Spleen (tissue), 7 donors: ENCODE results near the gene PEX14.

Experiments used
- CTCF ChIP-seq, 11 experiments: fragments of 200-600 bp in 7 of 11; fragments of 450-650 bp in 4 of 11; sonication (generic) in 4 of 11; IDR thresholded peaks in 8 of 11; conservative IDR thresholded peaks in 3 of 11; 1 replicate in 7 of 11; 2 replicates in 4 of 11; pipeline versions ENCODE4 v1.4.0 to v1.8.0; 2016 to 2021; ENCODE audit warnings: antibody characterized with exemption in 11 of 11, inconsistent platforms in 4 of 11, mild to moderate bottlenecking in 1 of 11
- POLR2A ChIP-seq, 3 donors: fragments of 450-650 bp; IDR thresholded peaks; one replicate each; pipeline ENCODE4 v1.5.1; 2017; ENCODE audit warnings: antibody characterized with exemption in 3 of 3, mild to moderate bottlenecking in 1 of 3
- POLR2AphosphoS5 ChIP-seq, 3 donors: sonication (generic); formaldehyde crosslinking; IDR thresholded peaks; one replicate each; pipeline ENCODE4 v1.5.1; 2017; ENCODE audit warnings: antibody characterized with exemption in 3 of 3
- donor health status: DM: no; HTN: no; CAD: no; lungs with moderate emphysema.
- donor health status: DM: no; HTN: no; CAD: no.
- donor health status: DM: no; HTN: no; CAD: no.

- TF ChIP-seq CTCF (IDR thresholded peaks at IDR 0.05 in 8 of 11, conservative IDR thresholded peaks at IDR 0.05 in 3 of 11) (no peak), POLR2A (IDR thresholded peaks at IDR 0.05) (no peak), POLR2AphosphoS5 (IDR thresholded peaks at IDR 0.05) (no peak)
Measured at GRCh38 chr1:10675813-10676212, 201.1 kb downstream of the PEX14 start.
